NCI-H146 (cell line): ENCODE data around the gene TMEM92.

Experiments
- DNase-seq: peaks from one replicate; lab custom pipeline; 2025; lab: John Stamatoyannopoulos, UW

The TMEM92 gene

GRCh38 chr17:50274142-50274896 is at the start of gene TMEM92:
TMEM92 (plus strand) TSS chr17:50274466; CDS start chr17:50274502, 36 bp downstream.
- DNase-seq: peak; percentile 25

- no peak for DNase-seq
Measured at GRCh38 chr17:50225701-50226240, 48.5 kb upstream of the TMEM92 start.

GRCh38 chr17:50234581-50234980 is 39.7 kb upstream of the TMEM92 start:
- DNase-seq: no peak

- no peak for DNase-seq
Measured at GRCh38 chr17:50237901-50238300, 36.4 kb upstream of the TMEM92 start.

GRCh38 chr17:50238601-50239280 is 35.5 kb upstream of the TMEM92 start:
- DNase-seq: no peak

- DNase-seq: no peak
Measured at GRCh38 chr17:50239937-50240336, 34.3 kb upstream of the TMEM92 start.

- DNase-seq: no peak
Measured at GRCh38 chr17:50240851-50241250, 33.4 kb upstream of the TMEM92 start.

GRCh38 chr17:50241431-50241830 is 32.8 kb upstream of the TMEM92 start:
- no peak for DNase-seq

- DNase-seq: no peak
Measured at GRCh38 chr17:50244771-50245170, 29.5 kb upstream of the TMEM92 start.

GRCh38 chr17:50248255-50248654 is 26.0 kb upstream of the TMEM92 start:
- DNase-seq: no peak

GRCh38 chr17:50252781-50253180 is 21.5 kb upstream of the TMEM92 start:
- no peak for DNase-seq

- no peak for DNase-seq
Measured at GRCh38 chr17:50255766-50256635, 18.3 kb upstream of the TMEM92 start.

GRCh38 chr17:50256826-50257618 is 17.2 kb upstream of the TMEM92 start:
- no peak for DNase-seq

- DNase-seq: no peak
Measured at GRCh38 chr17:50257676-50258224, 16.5 kb upstream of the TMEM92 start.

- DNase-seq: no peak
Measured at GRCh38 chr17:50258647-50259476, 15.4 kb upstream of the TMEM92 start.

- no peak for DNase-seq
Measured at GRCh38 chr17:50259477-50260324, 14.6 kb upstream of the TMEM92 start.

GRCh38 chr17:50260501-50260911 is 13.8 kb upstream of the TMEM92 start:
- DNase-seq: no peak

- DNase-seq: no peak
Measured at GRCh38 chr17:50261051-50261915, 13.0 kb upstream of the TMEM92 start.
